Right ventricle myocardium superior (tissue), 1 donor: Measurements from ENCODE around the gene CDX4. TPM values are rescaled to one million over a fixed set of nuclear protein-coding genes. Genes with fewer than 3 reads are reported as not detected.
"Not testable (repeated sequence)": the region's sequence is repeated elsewhere in the genome, so short reads cannot be mapped to it uniquely, and the experiment has no call there.

Experiments
- ATAC-seq: fragments of 200-7000 bp; cut with Tn5 transposase; one replicate; pipeline ENCODE4 v1.9.1; 2020; ENCODE audit warnings: mild to moderate bottlenecking; ENCODE audit not compliant: poor library complexity
- DNase-seq: peaks from one replicate; pipeline ENCODE4 v3.0.0-alpha.2; 2020
- intact Hi-C: fragments of 100-400 bp; cut with DNase I; formaldehyde crosslinking; loops from one replicate; pipeline ENCODE4 v1.11.2; 2022
- long read RNA-seq: library from polyadenylated mRNA; unstranded; transcript quantifications from one replicate; pipeline ENCODE4 v2.0.0, GENCODE V29; 2021
- total RNA-seq: library from RNA; stranded (reverse); fragmentation: NEBNext Ultra II Directional; extraction: Animal tissue kit (Norgen Biotek cat#: 25700); gene quantifications from one replicate; pipeline ENCODE4 v1.2.1, GENCODE V29; 2021
- donor health status: DM: no; HTN: yes; CAD: no; lungs with severe emphysema.

Gene CDX4
- not detected for total RNA-seq
- long read RNA-seq = 0 reads

GRCh38 chrX:73446831-73447230, at the start of gene CDX4:
CDX4 (plus strand) TSS chrX:73447053; CDS start chrX:73447254, 201 bp downstream.
- ATAC-seq = no peak
- DNase-seq = no peak
- intact Hi-C loops = no loop called here

GRCh38 chrX:73398185-73398914, 48.5 kb upstream of the CDX4 start:
- no peak for ATAC-seq

GRCh38 chrX:73400136-73400748, 46.6 kb upstream of the CDX4 start:
- no peak for DNase-seq
- intact Hi-C loops = no loop called here
- ATAC-seq = no peak

More at GRCh38 chrX:73398185-73398914, 48.5 kb upstream of the CDX4 start:
- intact Hi-C loops = no loop called here
- no peak for DNase-seq

GRCh38 chrX:73401591-73402266, 45.1 kb upstream of the CDX4 start:
- intact Hi-C loops = no loop called here
- DNase-seq (no peak), ATAC-seq (no peak)

- DNase-seq = no peak
- ATAC-seq = no peak
- intact Hi-C loops = no loop called here
These were observed 33.9 kb upstream of the CDX4 start for GRCh38 chrX:73412930-73413329.

GRCh38 chrX:73447311-73447794, 500 bp downstream of the CDX4 start:
- intact Hi-C loops = no loop called here
- DNase-seq = no peak
- ATAC-seq = no peak

- ATAC-seq (no peak), DNase-seq (no peak)
- intact Hi-C loops = no loop called here
These were observed 1.5 kb downstream of the CDX4 start for GRCh38 chrX:73448379-73448778.

- no peak for ATAC-seq
- intact Hi-C loops = no loop called here
These were observed 8.3 kb downstream of the CDX4 start for GRCh38 chrX:73455171-73455570.

GRCh38 chrX:73457306-73457705, 10.5 kb downstream of the CDX4 start:
- DNase-seq (no peak), ATAC-seq (no peak)
- intact Hi-C loops = no loop called here

More at GRCh38 chrX:73455171-73455570, 8.3 kb downstream of the CDX4 start:
- DNase-seq = no peak

- DNase-seq (no peak), ATAC-seq (no peak)
- intact Hi-C loops = no loop called here
These were observed 21.5 kb downstream of the CDX4 start for GRCh38 chrX:73468376-73468775.

- intact Hi-C loops = no loop called here
- DNase-seq = no peak
- no peak for ATAC-seq
These were observed 32.1 kb downstream of the CDX4 start for GRCh38 chrX:73478961-73479360.

GRCh38 chrX:73481521-73481920, 34.7 kb downstream of the CDX4 start:
- ATAC-seq = no peak
- intact Hi-C loops = no loop called here
- DNase-seq = no peak

GRCh38 chrX:73490661-73491060, 43.8 kb downstream of the CDX4 start:
- ATAC-seq (no peak), DNase-seq (no peak)
- intact Hi-C loops = no loop called here

- intact Hi-C loops, DNase-seq, ATAC-seq: not testable (repeated sequence)
These were observed 45.3 kb downstream of the CDX4 start for GRCh38 chrX:73492178-73492577.

Other genes with a start within 250 kb of the CDX4 start
- 5.4 TPM for gene NAP1L2, start 232.2 kb upstream of the CDX4 start, total RNA-seq
- 11.2 TPM for gene CHIC1, start 116.1 kb downstream of the CDX4 start, total RNA-seq